H9 (cell line): ENCODE data around the gene THBS1. TPM values are rescaled to one million over a fixed set of nuclear protein-coding genes. Genes with fewer than 3 reads are reported as not detected.

Experiments used
- DNase-seq: peaks from one replicate; pipeline ENCODE4 v3.0.0-alpha.2; 2017
- H2AFZ ChIP-seq: one replicate; pipeline ENCODE4 v1.6.1; 2013; ENCODE audit warnings: mild to moderate bottlenecking, low read length, control low read depth, moderate library complexity
- H2AK5ac ChIP-seq: 2 replicates; pipeline ENCODE4 v1.6.1; 2013; ENCODE audit warnings: low read length, control low read depth, mixed read lengths; ENCODE audit not compliant: insufficient read length
- H2BK120ac ChIP-seq: one replicate; pipeline ENCODE4 v1.6.1; 2013; ENCODE audit warnings: low read depth, mild to moderate bottlenecking, low read length, control low read depth, inconsistent platforms; ENCODE audit not compliant: poor library complexity, severe bottlenecking
- H2BK12ac ChIP-seq: 2 replicates; pipeline ENCODE4 v1.6.1; 2013; ENCODE audit warnings: low read length, control low read depth, mixed read lengths, low read depth; ENCODE audit not compliant: insufficient read length
- H2BK15ac ChIP-seq: 2 replicates; pipeline ENCODE4 v1.6.1; 2013; ENCODE audit warnings: low read depth, low read length, control low read depth
- H2BK20ac ChIP-seq: one replicate; pipeline ENCODE4 v1.6.1; 2013; ENCODE audit warnings: low read depth, mild to moderate bottlenecking, low read length, control low read depth, inconsistent platforms; ENCODE audit not compliant: poor library complexity, severe bottlenecking
- H2BK5ac ChIP-seq: 2 replicates; pipeline ENCODE4 v1.6.1; 2013; ENCODE audit warnings: low read length, control low read depth, mixed read lengths; ENCODE audit not compliant: insufficient read length
- H3K14ac ChIP-seq: 2 replicates; pipeline ENCODE4 v1.6.1; 2013; ENCODE audit warnings: low read length, control low read depth; ENCODE audit not compliant: insufficient read depth
- H3K18ac ChIP-seq: 2 replicates; pipeline ENCODE4 v1.6.1; 2013; ENCODE audit warnings: low read depth, mild to moderate bottlenecking, mixed read lengths, low read length, control low read depth; ENCODE audit not compliant: insufficient read length
- H3K23ac ChIP-seq: 2 replicates; pipeline ENCODE4 v1.6.1; 2013; ENCODE audit warnings: low read length, control low read depth, mixed read lengths, low read depth; ENCODE audit not compliant: insufficient read length
- H3K23me2 ChIP-seq: 2 replicates; pipeline ENCODE4 v1.6.1; 2013; ENCODE audit warnings: low read depth, mild to moderate bottlenecking, mixed read lengths, low read length, control low read depth; ENCODE audit not compliant: insufficient read length, poor library complexity, severe bottlenecking
- H3K27ac ChIP-seq: 2 replicates; pipeline ENCODE4 v1.5.1; 2013; ENCODE audit warnings: low read length, control low read depth, mixed read lengths, low read depth; ENCODE audit not compliant: insufficient read length
- H3K27me3 ChIP-seq: 2 replicates; pipeline ENCODE4 v1.6.1; 2013; ENCODE audit warnings: low read length, control low read depth, inconsistent platforms; ENCODE audit not compliant: insufficient read depth
- H3K4ac ChIP-seq: 2 replicates; pipeline ENCODE4 v1.6.1; 2013; ENCODE audit warnings: low read depth, mild to moderate bottlenecking, control low read depth, inconsistent platforms, low read length, moderate library complexity
- H3K4me1 ChIP-seq: 2 replicates; pipeline ENCODE4 v1.6.1; 2013; ENCODE audit warnings: low read length, control low read depth, inconsistent platforms; ENCODE audit not compliant: insufficient read depth
- H3K4me2 ChIP-seq: 2 replicates; pipeline ENCODE4 v1.6.1; 2013; ENCODE audit warnings: low read length, control low read depth, mixed read lengths; ENCODE audit not compliant: insufficient read length, insufficient read depth
- H3K56ac ChIP-seq: 2 replicates; pipeline ENCODE4 v1.6.1; 2013; ENCODE audit warnings: low read depth, mild to moderate bottlenecking, mixed read lengths, low read length, control low read depth; ENCODE audit not compliant: insufficient read length
- H3K79me1 ChIP-seq: 2 replicates; pipeline ENCODE4 v1.6.1; 2013; ENCODE audit warnings: low read depth, mild to moderate bottlenecking, moderate library complexity, low read length, control low read depth, inconsistent platforms; ENCODE audit not compliant: insufficient read depth, poor library complexity, severe bottlenecking
- H3K79me2 ChIP-seq: 2 replicates; pipeline ENCODE4 v1.6.1; 2013; ENCODE audit warnings: low read length, control low read depth, inconsistent platforms; ENCODE audit not compliant: insufficient read depth
- H3K9ac ChIP-seq: 2 replicates; pipeline ENCODE4 v1.6.1; 2013; ENCODE audit warnings: low read length, control low read depth, mixed read lengths; ENCODE audit not compliant: insufficient read length; ENCODE audit errors: extremely low read depth
- H3K9me3 ChIP-seq: one replicate; pipeline ENCODE4 v1.6.1; 2013; ENCODE audit warnings: low read depth, low read length, inconsistent platforms; ENCODE audit not compliant: control insufficient read depth
- H3T11ph ChIP-seq: one replicate; pipeline ENCODE4 v1.6.1; 2013; ENCODE audit warnings: mild to moderate bottlenecking, low read length, control low read depth, inconsistent platforms
- H4K20me1 ChIP-seq: one replicate; pipeline ENCODE4 v1.6.1; 2013; ENCODE audit not compliant: control insufficient read depth, insufficient read length, insufficient read depth
- H4K5ac ChIP-seq: 2 replicates; pipeline ENCODE4 v1.6.1; 2013; ENCODE audit warnings: low read depth, mild to moderate bottlenecking, mixed read lengths, low read length, control low read depth; ENCODE audit not compliant: insufficient read length
- H4K8ac ChIP-seq: replicated peaks from 2 replicates; pipeline ENCODE4 v1.6.1; 2013; ENCODE audit warnings: low read length, control low read depth, mixed read lengths, low read depth; ENCODE audit not compliant: insufficient read length
- H4K91ac ChIP-seq: 2 replicates; pipeline ENCODE4 v1.6.1; 2013; ENCODE audit warnings: low read depth, mild to moderate bottlenecking, moderate library complexity, mixed read lengths, low read length, control low read depth; ENCODE audit not compliant: insufficient read length
- H3K27ac Mint-ChIP-seq, 3 experiments: 2 replicates in 2 of 3; 3 replicates in 1 of 3; pipeline ENCODE4 v1.8.0; 2020 to 2021; ENCODE audit warnings: mixed read lengths in 3 of 3, mild to moderate bottlenecking in 1 of 3, moderate library complexity in 1 of 3
- H3K27me3 Mint-ChIP-seq: 2 replicates; pipeline ENCODE4 v1.8.0; 2021; ENCODE audit warnings: low read depth, mild to moderate bottlenecking, moderate library complexity, mixed read lengths
- H3K36me3 Mint-ChIP-seq, 3 experiments: 2 replicates in 2 of 3; 3 replicates in 1 of 3; pipeline ENCODE4 v1.8.0; 2020 to 2021; ENCODE audit warnings: low read depth in 3 of 3, mixed read lengths in 3 of 3; ENCODE audit not compliant: insufficient read depth in 1 of 3
- H3K4me1 Mint-ChIP-seq, 2 experiments: 2 replicates each; pipeline ENCODE4 v1.8.0; 2020; ENCODE audit warnings: mixed read lengths in 2 of 2
- H3K4me3 Mint-ChIP-seq, 2 experiments: 2 replicates in 1 of 2; 3 replicates in 1 of 2; pipeline ENCODE4 v1.8.0; 2020 to 2021; ENCODE audit warnings: mild to moderate bottlenecking in 2 of 2, mixed read lengths in 2 of 2, moderate library complexity in 1 of 2
- H3K9me3 Mint-ChIP-seq, 2 experiments: 2 replicates in 1 of 2; 3 replicates in 1 of 2; pipeline ENCODE4 v1.8.0; 2020; ENCODE audit warnings: mild to moderate bottlenecking in 2 of 2, mixed read lengths in 2 of 2, moderate library complexity in 1 of 2
- WGBS: extraction: QIAGEN DNeasy Blood & Tissue Kit; methylation state at CpG from one replicate; pipeline ENCODE4 v1.1.7; 2013; ENCODE audit warnings: missing lambda C conversion rate, low lambda C conversion rate, mixed read lengths; ENCODE audit not compliant: insufficient read length; ENCODE audit errors: extremely low coverage; 5-methylcytosine and 5-hydroxymethylcytosine counted together
- total RNA-seq: library from RNA; stranded (reverse); gene quantifications from 2 replicates; pipeline ENCODE4 v1.2.1, GENCODE V29; 2021
- TF ChIP-seq, protein P1 (sequence below): fragments of 200-600 bp; sonication (generic); conservative IDR thresholded peaks from 3 replicates; pipeline ENCODE4 v1.8.0; 2021; ENCODE audit warnings: antibody characterized with exemption, mild to moderate bottlenecking

Gene THBS1
- total RNA-seq, 1 experiment from 2014 or later, result 72.1 TPM

DNA sequence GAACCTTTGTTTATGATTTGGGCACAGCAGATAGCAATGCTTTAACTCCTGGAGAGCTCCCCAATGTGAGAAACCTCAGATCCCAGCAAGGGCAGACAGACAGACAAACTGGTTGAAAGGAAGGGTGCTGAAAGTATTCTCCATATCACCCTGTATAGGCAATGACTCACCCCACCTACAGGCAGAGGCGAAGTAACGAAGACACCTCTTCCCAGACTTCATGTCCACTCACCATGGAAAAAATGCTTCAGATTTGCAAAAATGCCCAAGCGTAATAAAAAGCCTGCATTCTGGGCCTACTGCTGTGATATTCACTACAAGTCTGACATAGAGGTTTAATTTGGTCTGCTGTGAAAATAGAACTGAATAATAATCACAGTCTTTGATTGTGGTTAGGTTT is 50.5 kb downstream of the THBS1 start:
- Histone ChIP-seq H2AK5ac (no peak overlapping the region), H3K14ac (no peak overlapping the region), H3K18ac (no peak overlapping the region), H2BK120ac (no peak overlapping the region), H3K23me2 (no peaks in the 10 kb centered on the region), H4K20me1 (peaks cover 2% of the 10 kb centered on the region), H3K23ac (no peak overlapping the region), H2AFZ (no peak overlapping the region), H2BK12ac (no peak overlapping the region), H3K27ac (no peak overlapping the region), H2BK15ac (no peak overlapping the region), H4K5ac (no peak overlapping the region), H3K56ac (no peak overlapping the region), H2BK5ac (no peak overlapping the region), H4K8ac (no peak overlapping the region), H3K27me3 (no peaks in the 10 kb centered on the region), H2BK20ac (no peak overlapping the region), H3T11ph (no peak overlapping the region), H3K4ac (no peak overlapping the region), H3K79me2 (no peaks in the 10 kb centered on the region), H3K79me1 (no peaks in the 10 kb centered on the region), H3K9me3 (no peaks in the 10 kb centered on the region), H3K4me1 (no peaks in the 10 kb centered on the region), H4K91ac (no peak overlapping the region), H3K9ac (no peak overlapping the region), H3K4me2 (no peak overlapping the region)
- Mint-ChIP-seq H3K4me1 (peaks cover 3 to 4% of the 10 kb centered on the region in 2 experiments; a peak in 2 of 4 replicates), H3K9me3 (peaks cover 2 to 3% of the 10 kb centered on the region in 2 experiments; a peak in 4 of 5 replicates), H3K27me3 (no peaks in the 10 kb centered on the region), H3K27ac (peak overlapping the region in 1 of 3 experiments; percentile 29; a peak in 2 of 7 replicates), H3K4me3 (no peak overlapping the region), H3K36me3 (no peaks in the 10 kb centered on the region)
- no CpG with 5 or more reads among the region's 3 CpGs for WGBS
- TF ChIP-seq, protein P1, sequence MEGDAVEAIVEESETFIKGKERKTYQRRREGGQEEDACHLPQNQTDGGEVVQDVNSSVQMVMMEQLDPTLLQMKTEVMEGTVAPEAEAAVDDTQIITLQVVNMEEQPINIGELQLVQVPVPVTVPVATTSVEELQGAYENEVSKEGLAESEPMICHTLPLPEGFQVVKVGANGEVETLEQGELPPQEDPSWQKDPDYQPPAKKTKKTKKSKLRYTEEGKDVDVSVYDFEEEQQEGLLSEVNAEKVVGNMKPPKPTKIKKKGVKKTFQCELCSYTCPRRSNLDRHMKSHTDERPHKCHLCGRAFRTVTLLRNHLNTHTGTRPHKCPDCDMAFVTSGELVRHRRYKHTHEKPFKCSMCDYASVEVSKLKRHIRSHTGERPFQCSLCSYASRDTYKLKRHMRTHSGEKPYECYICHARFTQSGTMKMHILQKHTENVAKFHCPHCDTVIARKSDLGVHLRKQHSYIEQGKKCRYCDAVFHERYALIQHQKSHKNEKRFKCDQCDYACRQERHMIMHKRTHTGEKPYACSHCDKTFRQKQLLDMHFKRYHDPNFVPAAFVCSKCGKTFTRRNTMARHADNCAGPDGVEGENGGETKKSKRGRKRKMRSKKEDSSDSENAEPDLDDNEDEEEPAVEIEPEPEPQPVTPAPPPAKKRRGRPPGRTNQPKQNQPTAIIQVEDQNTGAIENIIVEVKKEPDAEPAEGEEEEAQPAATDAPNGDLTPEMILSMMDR, result no peak
- DNase-seq, result no peak
